H9 (cell line): Measurements from ENCODE around the gene MARCKS. TPM values are rescaled to one million over a fixed set of nuclear protein-coding genes. Genes with fewer than 3 reads are reported as not detected.

ENCODE experiments used
- DNase-seq: peaks from one replicate; pipeline ENCODE4 v3.0.0-alpha.2; 2017
- H2AFZ ChIP-seq: one replicate; pipeline ENCODE4 v1.6.1; 2013; ENCODE audit warnings: mild to moderate bottlenecking, low read length, control low read depth, moderate library complexity
- H2AK5ac ChIP-seq: 2 replicates; pipeline ENCODE4 v1.6.1; 2013; ENCODE audit warnings: low read length, control low read depth, mixed read lengths; ENCODE audit not compliant: insufficient read length
- H2BK120ac ChIP-seq: one replicate; pipeline ENCODE4 v1.6.1; 2013; ENCODE audit warnings: low read depth, mild to moderate bottlenecking, low read length, control low read depth, inconsistent platforms; ENCODE audit not compliant: poor library complexity, severe bottlenecking
- H2BK12ac ChIP-seq: 2 replicates; pipeline ENCODE4 v1.6.1; 2013; ENCODE audit warnings: low read length, control low read depth, mixed read lengths, low read depth; ENCODE audit not compliant: insufficient read length
- H2BK15ac ChIP-seq: 2 replicates; pipeline ENCODE4 v1.6.1; 2013; ENCODE audit warnings: low read depth, low read length, control low read depth
- H2BK20ac ChIP-seq: one replicate; pipeline ENCODE4 v1.6.1; 2013; ENCODE audit warnings: low read depth, mild to moderate bottlenecking, low read length, control low read depth, inconsistent platforms; ENCODE audit not compliant: poor library complexity, severe bottlenecking
- H2BK5ac ChIP-seq: 2 replicates; pipeline ENCODE4 v1.6.1; 2013; ENCODE audit warnings: low read length, control low read depth, mixed read lengths; ENCODE audit not compliant: insufficient read length
- H3K14ac ChIP-seq: 2 replicates; pipeline ENCODE4 v1.6.1; 2013; ENCODE audit warnings: low read length, control low read depth; ENCODE audit not compliant: insufficient read depth
- H3K18ac ChIP-seq: 2 replicates; pipeline ENCODE4 v1.6.1; 2013; ENCODE audit warnings: low read depth, mild to moderate bottlenecking, mixed read lengths, low read length, control low read depth; ENCODE audit not compliant: insufficient read length
- H3K23ac ChIP-seq: 2 replicates; pipeline ENCODE4 v1.6.1; 2013; ENCODE audit warnings: low read length, control low read depth, mixed read lengths, low read depth; ENCODE audit not compliant: insufficient read length
- H3K23me2 ChIP-seq: 2 replicates; pipeline ENCODE4 v1.6.1; 2013; ENCODE audit warnings: low read depth, mild to moderate bottlenecking, mixed read lengths, low read length, control low read depth; ENCODE audit not compliant: insufficient read length, poor library complexity, severe bottlenecking
- H3K27ac ChIP-seq: 2 replicates; pipeline ENCODE4 v1.5.1; 2013; ENCODE audit warnings: low read length, control low read depth, mixed read lengths, low read depth; ENCODE audit not compliant: insufficient read length
- H3K27me3 ChIP-seq: 2 replicates; pipeline ENCODE4 v1.6.1; 2013; ENCODE audit warnings: low read length, control low read depth, inconsistent platforms; ENCODE audit not compliant: insufficient read depth
- H3K4ac ChIP-seq: 2 replicates; pipeline ENCODE4 v1.6.1; 2013; ENCODE audit warnings: low read depth, mild to moderate bottlenecking, control low read depth, inconsistent platforms, low read length, moderate library complexity
- H3K4me1 ChIP-seq: 2 replicates; pipeline ENCODE4 v1.6.1; 2013; ENCODE audit warnings: low read length, control low read depth, inconsistent platforms; ENCODE audit not compliant: insufficient read depth
- H3K4me2 ChIP-seq: 2 replicates; pipeline ENCODE4 v1.6.1; 2013; ENCODE audit warnings: low read length, control low read depth, mixed read lengths; ENCODE audit not compliant: insufficient read length, insufficient read depth
- H3K56ac ChIP-seq: 2 replicates; pipeline ENCODE4 v1.6.1; 2013; ENCODE audit warnings: low read depth, mild to moderate bottlenecking, mixed read lengths, low read length, control low read depth; ENCODE audit not compliant: insufficient read length
- H3K79me1 ChIP-seq: 2 replicates; pipeline ENCODE4 v1.6.1; 2013; ENCODE audit warnings: low read depth, mild to moderate bottlenecking, moderate library complexity, low read length, control low read depth, inconsistent platforms; ENCODE audit not compliant: insufficient read depth, poor library complexity, severe bottlenecking
- H3K79me2 ChIP-seq: 2 replicates; pipeline ENCODE4 v1.6.1; 2013; ENCODE audit warnings: low read length, control low read depth, inconsistent platforms; ENCODE audit not compliant: insufficient read depth
- H3K9ac ChIP-seq: 2 replicates; pipeline ENCODE4 v1.6.1; 2013; ENCODE audit warnings: low read length, control low read depth, mixed read lengths; ENCODE audit not compliant: insufficient read length; ENCODE audit errors: extremely low read depth
- H3K9me3 ChIP-seq: one replicate; pipeline ENCODE4 v1.6.1; 2013; ENCODE audit warnings: low read depth, low read length, inconsistent platforms; ENCODE audit not compliant: control insufficient read depth
- H3T11ph ChIP-seq: one replicate; pipeline ENCODE4 v1.6.1; 2013; ENCODE audit warnings: mild to moderate bottlenecking, low read length, control low read depth, inconsistent platforms
- H4K20me1 ChIP-seq: one replicate; pipeline ENCODE4 v1.6.1; 2013; ENCODE audit not compliant: control insufficient read depth, insufficient read length, insufficient read depth
- H4K5ac ChIP-seq: 2 replicates; pipeline ENCODE4 v1.6.1; 2013; ENCODE audit warnings: low read depth, mild to moderate bottlenecking, mixed read lengths, low read length, control low read depth; ENCODE audit not compliant: insufficient read length
- H4K8ac ChIP-seq: replicated peaks from 2 replicates; pipeline ENCODE4 v1.6.1; 2013; ENCODE audit warnings: low read length, control low read depth, mixed read lengths, low read depth; ENCODE audit not compliant: insufficient read length
- H4K91ac ChIP-seq: 2 replicates; pipeline ENCODE4 v1.6.1; 2013; ENCODE audit warnings: low read depth, mild to moderate bottlenecking, moderate library complexity, mixed read lengths, low read length, control low read depth; ENCODE audit not compliant: insufficient read length
- H3K27ac Mint-ChIP-seq, 3 experiments: 2 replicates in 2 of 3; 3 replicates in 1 of 3; pipeline ENCODE4 v1.8.0; 2020 to 2021; ENCODE audit warnings: mixed read lengths in 3 of 3, mild to moderate bottlenecking in 1 of 3, moderate library complexity in 1 of 3
- H3K27me3 Mint-ChIP-seq: 2 replicates; pipeline ENCODE4 v1.8.0; 2021; ENCODE audit warnings: low read depth, mild to moderate bottlenecking, moderate library complexity, mixed read lengths
- H3K36me3 Mint-ChIP-seq, 3 experiments: 2 replicates in 2 of 3; 3 replicates in 1 of 3; pipeline ENCODE4 v1.8.0; 2020 to 2021; ENCODE audit warnings: low read depth in 3 of 3, mixed read lengths in 3 of 3; ENCODE audit not compliant: insufficient read depth in 1 of 3
- H3K4me1 Mint-ChIP-seq, 2 experiments: 2 replicates each; pipeline ENCODE4 v1.8.0; 2020; ENCODE audit warnings: mixed read lengths in 2 of 2
- H3K4me3 Mint-ChIP-seq, 2 experiments: 2 replicates in 1 of 2; 3 replicates in 1 of 2; pipeline ENCODE4 v1.8.0; 2020 to 2021; ENCODE audit warnings: mild to moderate bottlenecking in 2 of 2, mixed read lengths in 2 of 2, moderate library complexity in 1 of 2
- H3K9me3 Mint-ChIP-seq, 2 experiments: 2 replicates in 1 of 2; 3 replicates in 1 of 2; pipeline ENCODE4 v1.8.0; 2020; ENCODE audit warnings: mild to moderate bottlenecking in 2 of 2, mixed read lengths in 2 of 2, moderate library complexity in 1 of 2
- WGBS: extraction: QIAGEN DNeasy Blood & Tissue Kit; methylation state at CpG from one replicate; pipeline ENCODE4 v1.1.7; 2013; ENCODE audit warnings: missing lambda C conversion rate, low lambda C conversion rate, mixed read lengths; ENCODE audit not compliant: insufficient read length; ENCODE audit errors: extremely low coverage; 5-methylcytosine and 5-hydroxymethylcytosine counted together
- total RNA-seq: library from RNA; stranded (reverse); gene quantifications from 2 replicates; pipeline ENCODE4 v1.2.1, GENCODE V29; 2021
- TF ChIP-seq, protein P1 (sequence below): fragments of 200-600 bp; sonication (generic); conservative IDR thresholded peaks from 3 replicates; pipeline ENCODE4 v1.8.0; 2021; ENCODE audit warnings: antibody characterized with exemption, mild to moderate bottlenecking

MARCKS gene
- total RNA-seq, 1 experiment from 2014 or later, result 164 TPM

DNA sequence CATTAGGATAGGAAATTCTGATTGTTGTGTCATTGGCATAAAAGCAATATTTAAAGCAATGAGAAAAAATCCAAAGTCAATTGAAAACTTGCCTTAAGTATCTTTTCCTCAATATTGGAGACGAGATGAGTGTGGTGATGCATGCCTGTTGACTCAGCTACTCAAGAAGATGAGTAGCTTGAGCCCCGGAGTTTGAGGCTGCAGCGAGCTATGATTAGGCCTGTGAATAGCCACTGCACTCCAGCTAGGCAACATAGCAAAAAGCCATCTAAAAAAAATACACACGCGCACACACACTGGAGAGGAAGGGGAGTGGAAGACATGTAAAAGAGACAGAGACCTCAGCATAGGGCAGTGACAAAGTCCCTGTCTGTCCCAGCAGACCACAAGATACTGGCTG, 9.7 kb upstream of the MARCKS start:
- H3K14ac ChIP-seq, result no peak overlapping the region
- no peak overlapping the region for H3T11ph ChIP-seq
- H4K20me1 ChIP-seq, result no peaks in the 10 kb centered on the region
- H2BK15ac ChIP-seq, result no peak overlapping the region
- DNase-seq, result no peak
- no peak overlapping the region for H3K18ac ChIP-seq
- TF ChIP-seq, protein P1, sequence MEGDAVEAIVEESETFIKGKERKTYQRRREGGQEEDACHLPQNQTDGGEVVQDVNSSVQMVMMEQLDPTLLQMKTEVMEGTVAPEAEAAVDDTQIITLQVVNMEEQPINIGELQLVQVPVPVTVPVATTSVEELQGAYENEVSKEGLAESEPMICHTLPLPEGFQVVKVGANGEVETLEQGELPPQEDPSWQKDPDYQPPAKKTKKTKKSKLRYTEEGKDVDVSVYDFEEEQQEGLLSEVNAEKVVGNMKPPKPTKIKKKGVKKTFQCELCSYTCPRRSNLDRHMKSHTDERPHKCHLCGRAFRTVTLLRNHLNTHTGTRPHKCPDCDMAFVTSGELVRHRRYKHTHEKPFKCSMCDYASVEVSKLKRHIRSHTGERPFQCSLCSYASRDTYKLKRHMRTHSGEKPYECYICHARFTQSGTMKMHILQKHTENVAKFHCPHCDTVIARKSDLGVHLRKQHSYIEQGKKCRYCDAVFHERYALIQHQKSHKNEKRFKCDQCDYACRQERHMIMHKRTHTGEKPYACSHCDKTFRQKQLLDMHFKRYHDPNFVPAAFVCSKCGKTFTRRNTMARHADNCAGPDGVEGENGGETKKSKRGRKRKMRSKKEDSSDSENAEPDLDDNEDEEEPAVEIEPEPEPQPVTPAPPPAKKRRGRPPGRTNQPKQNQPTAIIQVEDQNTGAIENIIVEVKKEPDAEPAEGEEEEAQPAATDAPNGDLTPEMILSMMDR, result no peak
- H3K4ac ChIP-seq, result no peak overlapping the region
- no peak overlapping the region for H3K4me2 ChIP-seq
- H2BK20ac ChIP-seq, result no peak overlapping the region
- no peak overlapping the region for H4K8ac ChIP-seq
- no CpG with 5 or more reads among the region's 5 CpGs for WGBS
- no peak overlapping the region for H3K4me3 Mint-ChIP-seq
- no peaks in the 10 kb centered on the region for H3K79me1 ChIP-seq
- H3K23me2 ChIP-seq, result no peaks in the 10 kb centered on the region
- no peak overlapping the region for H2BK120ac ChIP-seq
- no peak overlapping the region for H3K23ac ChIP-seq
- no peak overlapping the region for H2AK5ac ChIP-seq
- no peak overlapping the region for H3K27ac ChIP-seq
- no peaks in the 10 kb centered on the region for H3K9me3 Mint-ChIP-seq
- no peak overlapping the region for H4K91ac ChIP-seq
- H2BK5ac ChIP-seq, result no peak overlapping the region
- H3K9ac ChIP-seq, result no peak overlapping the region
- no peak overlapping the region for H2AFZ ChIP-seq
- H3K79me2 ChIP-seq, result no peaks in the 10 kb centered on the region
- H3K36me3 Mint-ChIP-seq, result no peaks in the 10 kb centered on the region
- H3K4me1 Mint-ChIP-seq, result peaks cover 2 to 5% of the 10 kb centered on the region in 2 experiments; a peak in 3 of 4 replicates
- no peak overlapping the region for H2BK12ac ChIP-seq
- no peaks in the 10 kb centered on the region for H3K9me3 ChIP-seq
- H3K56ac ChIP-seq, result no peak overlapping the region
- H4K5ac ChIP-seq, result no peak overlapping the region
- H3K27me3 Mint-ChIP-seq, result peaks cover 9% of the 10 kb centered on the region
- no peak overlapping the region for H3K27ac Mint-ChIP-seq
- H3K27me3 ChIP-seq, result 0 out of 2 replicates have a peak, but pooled peaks cover 4% of the 10 kb centered on the region
- no peaks in the 10 kb centered on the region for H3K4me1 ChIP-seq
